ENCODE data around the gene PTPRR. TPM values are rescaled to one million over a fixed set of nuclear protein-coding genes. Genes with fewer than 3 reads are reported as not detected.

PTPRR gene
- total RNA-seq, 1 experiment from 2014 or later, result 1.3 TPM

- CTCF ChIA-PET, result no interaction called here
- BruUV-seq (replicated peaks), result no TSS peak
- Mint-ChIP-seq H3K27me3 (ENCODE audit: insufficient read depth, unreplicated experiment) (peaks cover 8% of the 10 kb centered on the region), H3K9me3 (ENCODE audit: unreplicated experiment) (no peaks in the 10 kb centered on the region), H3K4me1 (ENCODE audit: low read depth, unreplicated experiment) (no peaks in the 10 kb centered on the region), H3K27ac (ENCODE audit: unreplicated experiment) (no peak overlapping the region), H3K4me3 (ENCODE audit: unreplicated experiment) (no peak overlapping the region), H3K36me3 (ENCODE audit: insufficient read depth, unreplicated experiment) (no peaks in the 10 kb centered on the region)
- Histone ChIP-seq H3K27me3 (replicated peaks; ENCODE audit: control insufficient read depth, insufficient read depth, low read length) (no peaks in the 10 kb centered on the region), H3K36me3 (ENCODE audit: control insufficient read depth, insufficient read depth, low read length) (no peaks in the 10 kb centered on the region), H3K4me3 (ENCODE audit: low read depth, low read length) (no peak overlapping the region), H3K4me1 (no peaks in the 10 kb centered on the region), H3K9me3 (no peaks in the 10 kb centered on the region)
- DNase-seq, result no peak
- TF ChIP-seq, protein P1, sequence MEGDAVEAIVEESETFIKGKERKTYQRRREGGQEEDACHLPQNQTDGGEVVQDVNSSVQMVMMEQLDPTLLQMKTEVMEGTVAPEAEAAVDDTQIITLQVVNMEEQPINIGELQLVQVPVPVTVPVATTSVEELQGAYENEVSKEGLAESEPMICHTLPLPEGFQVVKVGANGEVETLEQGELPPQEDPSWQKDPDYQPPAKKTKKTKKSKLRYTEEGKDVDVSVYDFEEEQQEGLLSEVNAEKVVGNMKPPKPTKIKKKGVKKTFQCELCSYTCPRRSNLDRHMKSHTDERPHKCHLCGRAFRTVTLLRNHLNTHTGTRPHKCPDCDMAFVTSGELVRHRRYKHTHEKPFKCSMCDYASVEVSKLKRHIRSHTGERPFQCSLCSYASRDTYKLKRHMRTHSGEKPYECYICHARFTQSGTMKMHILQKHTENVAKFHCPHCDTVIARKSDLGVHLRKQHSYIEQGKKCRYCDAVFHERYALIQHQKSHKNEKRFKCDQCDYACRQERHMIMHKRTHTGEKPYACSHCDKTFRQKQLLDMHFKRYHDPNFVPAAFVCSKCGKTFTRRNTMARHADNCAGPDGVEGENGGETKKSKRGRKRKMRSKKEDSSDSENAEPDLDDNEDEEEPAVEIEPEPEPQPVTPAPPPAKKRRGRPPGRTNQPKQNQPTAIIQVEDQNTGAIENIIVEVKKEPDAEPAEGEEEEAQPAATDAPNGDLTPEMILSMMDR (IDR thresholded peaks at IDR 0.05; ENCODE audit: insufficient read depth in 1 of 2, low read depth in 1 of 2, low read length in 1 of 2, severe bottlenecking in 1 of 2, unreplicated experiment in 1 of 2), result no peak
- POLR2A ChIA-PET, result no interaction called here
- intact Hi-C loops (cut with micrococcal nuclease; ENCODE audit: unreplicated experiment), result no loop called here
These were observed 294.4 kb downstream of the PTPRR start for GRCh38 chr12:70626180-70626579.

DNA sequence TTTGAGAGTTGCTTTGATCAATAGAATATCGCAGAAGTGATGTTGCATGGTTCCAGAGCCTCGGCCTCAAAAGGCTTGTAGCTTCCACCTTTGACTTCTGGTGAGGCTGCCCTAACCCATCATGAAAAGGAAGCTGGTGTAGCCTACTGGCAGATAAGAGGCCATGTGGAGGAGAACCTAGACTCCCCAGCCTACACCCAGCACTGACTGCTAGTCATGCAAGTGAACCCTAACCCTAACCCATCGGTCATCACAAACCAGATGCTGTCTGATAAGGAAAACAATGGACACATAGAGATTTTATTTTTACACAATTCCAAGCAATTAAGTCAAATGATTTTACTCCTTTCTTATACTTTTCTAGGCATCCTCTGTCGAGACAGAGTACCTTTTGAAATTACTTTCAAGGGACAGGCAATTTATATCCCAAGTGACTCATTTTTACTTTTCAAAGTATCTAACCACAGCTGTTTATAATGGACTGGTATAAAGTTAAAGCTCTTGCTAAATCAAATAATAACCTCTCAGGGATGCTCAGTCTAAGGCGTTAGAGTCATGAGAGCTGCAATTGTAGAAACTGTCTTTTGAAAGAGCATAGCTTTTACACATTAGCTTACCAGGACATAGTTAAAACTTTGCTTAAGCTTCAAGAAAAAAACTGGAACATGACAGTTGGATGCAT is 300.9 kb downstream of the PTPRR start:
- POLR2A ChIA-PET, result no interaction called here
- H3K27me3 ChIP-seq (replicated peaks; ENCODE audit: control insufficient read depth, insufficient read depth, low read length), result no peaks in the 10 kb centered on the region
- no peak overlapping the region for H3K4me3 Mint-ChIP-seq (ENCODE audit: unreplicated experiment)
- no peak overlapping the region for H3K27ac Mint-ChIP-seq (ENCODE audit: unreplicated experiment)
- no peaks in the 10 kb centered on the region for H3K9me3 ChIP-seq
- H3K4me1 Mint-ChIP-seq (ENCODE audit: low read depth, unreplicated experiment), result no peaks in the 10 kb centered on the region
- H3K4me1 ChIP-seq, result no peaks in the 10 kb centered on the region
- intact Hi-C loops (cut with micrococcal nuclease; ENCODE audit: unreplicated experiment), result no loop called here
- CTCF ChIA-PET, result interaction anchor here (0.6 kb wide), 1 partner anchor 19 kb away, joined by 3 read pairs; no protein-coding TSS in a partner anchor
- no peak for DNase-seq
- BruUV-seq (replicated peaks), result no TSS peak
- H3K9me3 Mint-ChIP-seq (ENCODE audit: unreplicated experiment), result no peaks in the 10 kb centered on the region
- H3K36me3 ChIP-seq (ENCODE audit: control insufficient read depth, insufficient read depth, low read length), result no peaks in the 10 kb centered on the region
- peaks cover 4% of the 10 kb centered on the region for H3K27me3 Mint-ChIP-seq (ENCODE audit: insufficient read depth, unreplicated experiment)
- no peak overlapping the region for H3K4me3 ChIP-seq (ENCODE audit: low read depth, low read length)
- TF ChIP-seq, protein P1 (IDR thresholded peaks at IDR 0.05; ENCODE audit: insufficient read depth in 1 of 2, low read depth in 1 of 2, low read length in 1 of 2, severe bottlenecking in 1 of 2, unreplicated experiment in 1 of 2), result no peak
- no peaks in the 10 kb centered on the region for H3K36me3 Mint-ChIP-seq (ENCODE audit: insufficient read depth, unreplicated experiment)

DNA sequence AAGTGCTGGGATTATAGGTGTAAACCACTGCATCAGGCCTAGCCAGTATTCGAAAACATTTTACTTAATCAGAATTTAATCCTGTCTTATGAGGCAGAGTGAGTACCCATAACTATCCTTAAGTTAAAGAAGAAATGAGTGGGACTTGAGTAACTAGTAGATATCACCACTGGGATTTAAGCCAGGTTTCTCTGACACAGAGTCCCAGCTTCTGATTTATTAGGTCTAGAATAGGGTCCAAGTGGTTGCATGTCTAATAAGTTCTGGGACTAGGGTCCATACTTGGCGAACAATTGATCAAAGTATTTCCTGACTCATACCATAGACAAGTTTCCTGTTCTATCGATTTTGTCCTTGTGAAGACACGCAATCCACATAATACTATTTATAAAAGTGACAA is 302.2 kb downstream of the PTPRR start:
- Histone ChIP-seq H3K27me3 (replicated peaks; ENCODE audit: control insufficient read depth, insufficient read depth, low read length) (no peaks in the 10 kb centered on the region), H3K36me3 (ENCODE audit: control insufficient read depth, insufficient read depth, low read length) (no peaks in the 10 kb centered on the region), H3K4me3 (ENCODE audit: low read depth, low read length) (no peak overlapping the region), H3K9me3 (no peaks in the 10 kb centered on the region), H3K4me1 (no peaks in the 10 kb centered on the region)
- Mint-ChIP-seq H3K4me3 (ENCODE audit: unreplicated experiment) (no peak overlapping the region), H3K9me3 (ENCODE audit: unreplicated experiment) (no peaks in the 10 kb centered on the region), H3K27ac (ENCODE audit: unreplicated experiment) (no peak overlapping the region), H3K36me3 (ENCODE audit: insufficient read depth, unreplicated experiment) (no peaks in the 10 kb centered on the region), H3K4me1 (ENCODE audit: low read depth, unreplicated experiment) (no peaks in the 10 kb centered on the region), H3K27me3 (ENCODE audit: insufficient read depth, unreplicated experiment) (peaks cover 9% of the 10 kb centered on the region)
- TF ChIP-seq, protein P1 (IDR thresholded peaks at IDR 0.05; ENCODE audit: insufficient read depth in 1 of 2, low read depth in 1 of 2, low read length in 1 of 2, severe bottlenecking in 1 of 2, unreplicated experiment in 1 of 2), result no peak
- no peak for DNase-seq
- ChIA-PET CTCF (no interaction called here), POLR2A (no interaction called here)
- no TSS peak for BruUV-seq (replicated peaks)
- intact Hi-C loops (cut with micrococcal nuclease; ENCODE audit: unreplicated experiment), result no loop called here
